K562 (cell line): ENCODE measurements around the gene TPR. TPM values are rescaled to one million over a fixed set of nuclear protein-coding genes. Genes with fewer than 3 reads are reported as not detected.

ENCODE experiments used
- ASH1L ChIP-seq: fragments of 450-650 bp; IDR thresholded peaks from 2 replicates; pipeline ENCODE4 v1.6.1; 2018; ENCODE audit warnings: borderline replicate concordance, mild to moderate bottlenecking, low read depth; ENCODE audit not compliant: partially characterized antibody
- BMI1 ChIP-seq: fragments of 150-350 bp; IDR thresholded peaks from 2 replicates; pipeline ENCODE4 v1.6.1; 2014; ENCODE audit warnings: low read length
- CBFA2T2 ChIP-seq: fragments of 450-650 bp; conservative IDR thresholded peaks from 2 replicates; pipeline ENCODE4 v1.6.1; 2017; ENCODE audit warnings: mild to moderate bottlenecking
- MCM5 ChIP-seq: fragments of 450-650 bp; IDR thresholded peaks from 2 replicates; pipeline ENCODE4 v1.6.1; 2016; ENCODE audit warnings: low read depth
- MEF2A ChIP-seq: IDR thresholded peaks from 2 replicates; pipeline ENCODE4 v1.6.1; 2011; ENCODE audit warnings: low read depth, mild to moderate bottlenecking, low read length, moderate library complexity; ENCODE audit not compliant: control insufficient read depth
- MEF2D ChIP-seq: conservative IDR thresholded peaks from 2 replicates; pipeline ENCODE4 v1.6.1; 2016; ENCODE audit warnings: low read depth, missing genetic modification characterization, missing compliant biosample characterization
- NCOA1 ChIP-seq: fragments of 450-650 bp; IDR thresholded peaks from 2 replicates; pipeline ENCODE4 v1.6.1; 2016; ENCODE audit warnings: low read depth
- NFIX ChIP-seq: fragments of 250-450 bp; sonication (Bioruptor Pico); IDR thresholded peaks from 2 replicates; pipeline ENCODE4 v1.4.0; 2020; ENCODE audit warnings: low read depth, mild to moderate bottlenecking, moderate library complexity
- NFXL1 ChIP-seq: fragments of 450-650 bp; formaldehyde crosslinking; IDR thresholded peaks from 2 replicates; pipeline ENCODE4 v1.4.0; 2021; ENCODE audit warnings: mild to moderate bottlenecking
- NR1H2 ChIP-seq: sonication (generic); formaldehyde crosslinking; IDR thresholded peaks from 2 replicates; pipeline ENCODE4 v1.4.0; 2020; ENCODE audit warnings: mild to moderate bottlenecking, missing genetic modification reagents
- PATZ1 ChIP-seq: fragments of 250-450 bp; sonication (Bioruptor Pico); IDR thresholded peaks from 2 replicates; pipeline ENCODE4 v1.5.0; 2020; ENCODE audit warnings: mild to moderate bottlenecking, borderline replicate concordance
- POLR2AphosphoS2 ChIP-seq: IDR thresholded peaks from 2 replicates; pipeline ENCODE4 v1.6.1; 2012; ENCODE audit warnings: low read length, improper control_type of control experiment
- POLR3G ChIP-seq: IDR thresholded peaks from 2 replicates; pipeline ENCODE4 v1.6.1; 2011; ENCODE audit not compliant: insufficient read length, insufficient replicate concordance; ENCODE audit errors: extremely low read depth
- SMAD2 ChIP-seq: fragments of 150-350 bp; IDR thresholded peaks from 2 replicates; pipeline ENCODE4 v1.6.1; 2014; ENCODE audit warnings: low read depth, mild to moderate bottlenecking, low read length
- SMAD4 ChIP-seq: fragments of 250-450 bp; sonication (Bioruptor Pico); conservative IDR thresholded peaks from 2 replicates; pipeline ENCODE4 v1.8.0; 2021; ENCODE audit warnings: inconsistent platforms, mild to moderate bottlenecking, moderate library complexity
- TRIM25 ChIP-seq: fragments of 450-650 bp; IDR thresholded peaks from 2 replicates; pipeline ENCODE4 v1.7.0; 2016; ENCODE audit warnings: borderline replicate concordance
- ZBTB7A ChIP-seq: IDR thresholded peaks from 2 replicates; pipeline ENCODE4 v1.6.1; 2011; ENCODE audit warnings: low read depth, mild to moderate bottlenecking, low read length, moderate library complexity, borderline replicate concordance; ENCODE audit not compliant: control insufficient read depth
- ZMIZ1 ChIP-seq, 2 experiments: fragments of 150-350 bp in 1 of 2; IDR thresholded peaks; 2 replicates each; pipeline ENCODE4 v1.6.1; 2012 to 2016; ENCODE audit warnings: low read depth in 2 of 2, low read length in 2 of 2, mild to moderate bottlenecking in 1 of 2, moderate library complexity in 1 of 2
- ZNF253 ChIP-seq: fragments of 250-450 bp; sonication (Bioruptor Pico); conservative IDR thresholded peaks from 2 replicates; pipeline ENCODE4 v1.6.1; 2021; ENCODE audit warnings: mild to moderate bottlenecking
- ZNF583 ChIP-seq: fragments of 250-450 bp; sonication (Bioruptor Pico); IDR thresholded peaks from 2 replicates; pipeline ENCODE4 v1.4.0; 2020
- ZNF589 ChIP-seq: fragments of 200-800 bp; sonication (Bioruptor generic); IDR thresholded peaks from 2 replicates; pipeline ENCODE4 v1.6.1; 2016; ENCODE audit warnings: low read depth, missing genetic modification characterization, missing compliant biosample characterization
- polyA plus RNA-seq, 8 experiments: library from polyadenylated mRNA; depleted of rRNA in 4 of 8; stranded (reverse) in 5 of 8; unstranded in 3 of 8; fragments of >200 nt; fragmentation: Nextera tagmentation in 2 of 8; fragmentation: Illumina TruSeq in 1 of 8; extraction: Ambion mirVana in 2 of 8; extraction: Trizol in 1 of 8; gene quantifications; 2 replicates each; pipeline versions ENCODE4 v1.2.1 to v1.2.3, GENCODE V29; 2011 to 2014; ENCODE audit warnings: inconsistent platforms in 1 of 8, missing spikeins in 1 of 8
- total RNA-seq, 7 experiments: library from RNA; depleted of rRNA in 6 of 7; stranded (reverse); fragments of >200 nt in 6 of 7; fragmentation: Illumina TruSeq in 2 of 7; extraction: Trizol in 2 of 7; gene quantifications; 2 replicates each; pipeline versions ENCODE4 v1.2.1 to v1.2.3, GENCODE V29; 2011 to 2021; ENCODE audit warnings: low replicate concordance in 1 of 7

TPR gene
- total and polyA plus RNA-seq, 9 of the 15 experiments (the other 6 are each of a cell fraction or from before 2014, with no cell fraction given), result 48.5 to 167 (median 138) TPM

- TF ChIP-seq POLR3G (no peak), ASH1L (peak; percentile 73), MCM5 (no peak), SMAD2 (no peak), ZNF253 (CRISPR knock-in tag) (no peak), TRIM25 (no peak), MEF2A (no peak), SMAD4 (CRISPR knock-in tag) (peak; percentile 85), NCOA1 (peak; percentile 72), NR1H2 (no peak), ZNF583 (CRISPR knock-in tag) (0 out of 2 replicates have a peak, but pooled peaks have one; percentile 20), POLR2AphosphoS2 (0 out of 2 replicates have a peak, but pooled peaks have one; percentile 17), ZMIZ1 (IDR thresholded peaks at IDR 0.05; ENCODE audit: low read depth in 2 of 2, low read length in 2 of 2) (no peak; a peak in 1 of 4 replicates), NFIX (CRISPR knock-in tag) (no peak), ZNF589 (no peak), MEF2D (tag) (0 out of 2 replicates have a peak, but pooled peaks have one; percentile 23), ZBTB7A (peak; percentile 20; the same call in 1 of the 2 replicates), BMI1 (no peak), NFXL1 (no peak), PATZ1 (CRISPR knock-in tag) (no peak), CBFA2T2 (no peak)
These were observed at the start of gene TPR, which contains the start of gene ODR4 (continued) for GRCh38 chr1:186375152-186375928.
